Caco-2 (cell line): ENCODE data around the gene AGRN. TPM values are rescaled to one million over a fixed set of nuclear protein-coding genes. Genes with fewer than 3 reads are reported as not detected.

Source experiments
- BruUV-seq: library from RNA; stranded (reverse); fragments of 400-500 nt; replicated peaks from 2 replicates; lab custom pipeline; 2021; lab: Mats Ljungman, UMichigan
- CTCF ChIA-PET: fragments of 300-600 bp; sonication (Branson Sonifier 250); formaldehyde crosslinking; loops from one replicate; lab custom pipeline; 2022; ENCODE audit warnings: antibody characterized with exemption; lab: Charles Lee
- POLR2A ChIA-PET: fragments of 300-600 bp; sonication (Branson Sonifier 250); formaldehyde crosslinking; loops from one replicate; lab custom pipeline; 2022; ENCODE audit warnings: antibody characterized with exemption; lab: Charles Lee
- DNase-seq, 2 experiments: peaks; one replicate each; pipeline versions ENCODE4 v3.0.0 to v3.0.0-alpha.2; 2020 to 2022
- H3K27me3 ChIP-seq: replicated peaks from 2 replicates; pipeline ENCODE4 v1.6.0; 2011; ENCODE audit warnings: low read length; ENCODE audit not compliant: control insufficient read depth, insufficient read depth
- H3K36me3 ChIP-seq: 2 replicates; pipeline ENCODE4 v1.5.1; 2011; ENCODE audit warnings: low read length; ENCODE audit not compliant: control insufficient read depth, insufficient read depth
- H3K4me1 ChIP-seq: fragments of 250-450 bp; sonication (Bioruptor Pico); 2 replicates; pipeline ENCODE4 v1.5.1; 2020; ENCODE audit warnings: mild to moderate bottlenecking
- H3K4me3 ChIP-seq: 2 replicates; pipeline ENCODE4 v1.5.1; 2011; ENCODE audit warnings: low read depth, mild to moderate bottlenecking, control low read depth, low read length
- H3K9me3 ChIP-seq: fragments of 250-450 bp; sonication (Bioruptor Pico); 2 replicates; pipeline ENCODE4 v1.5.1; 2020; ENCODE audit warnings: mild to moderate bottlenecking, moderate library complexity
- H3K27ac Mint-ChIP-seq: one replicate; pipeline ENCODE4 v1.8.0; 2022; ENCODE audit warnings: mixed read lengths; ENCODE audit not compliant: unreplicated experiment
- H3K27me3 Mint-ChIP-seq: one replicate; pipeline ENCODE4 v1.8.0; 2022; ENCODE audit warnings: mixed read lengths; ENCODE audit not compliant: insufficient read depth, unreplicated experiment
- H3K36me3 Mint-ChIP-seq: one replicate; pipeline ENCODE4 v1.8.0; 2022; ENCODE audit warnings: mild to moderate bottlenecking, mixed read lengths; ENCODE audit not compliant: insufficient read depth, unreplicated experiment
- H3K4me1 Mint-ChIP-seq: one replicate; pipeline ENCODE4 v1.8.0; 2022; ENCODE audit warnings: low read depth, mixed read lengths; ENCODE audit not compliant: unreplicated experiment
- H3K4me3 Mint-ChIP-seq: one replicate; pipeline ENCODE4 v1.8.0; 2022; ENCODE audit warnings: mild to moderate bottlenecking, moderate library complexity, mixed read lengths; ENCODE audit not compliant: unreplicated experiment
- H3K9me3 Mint-ChIP-seq: one replicate; pipeline ENCODE4 v1.8.0; 2022; ENCODE audit warnings: mixed read lengths; ENCODE audit not compliant: unreplicated experiment
- intact Hi-C: fragments of 100-400 bp; cut with micrococcal nuclease; formaldehyde crosslinking; loops from one replicate; pipeline ENCODE4 v1.10.0; 2022; ENCODE audit not compliant: unreplicated experiment
- total RNA-seq: library from RNA; stranded (reverse); gene quantifications from 2 replicates; pipeline ENCODE4 v1.2.3, GENCODE V29; 2022
- TF ChIP-seq, protein P1 (sequence below), 2 experiments: fragments of 200-600 bp in 1 of 2; IDR thresholded peaks; 1 replicate in 1 of 2; 2 replicates in 1 of 2; pipeline versions ENCODE4 v1.5.1 to v1.8.0; 2011 to 2022; ENCODE audit warnings: antibody characterized with exemption in 1 of 2, control low read depth in 1 of 2, inconsistent platforms in 1 of 2, low read depth in 1 of 2, low read length in 1 of 2, mild to moderate bottlenecking in 1 of 2, moderate library complexity in 1 of 2; ENCODE audit not compliant: insufficient read depth in 1 of 2, severe bottlenecking in 1 of 2, unreplicated experiment in 1 of 2

AGRN gene
- total RNA-seq, 1 experiment from 2014 or later, result 176 TPM

DNA sequence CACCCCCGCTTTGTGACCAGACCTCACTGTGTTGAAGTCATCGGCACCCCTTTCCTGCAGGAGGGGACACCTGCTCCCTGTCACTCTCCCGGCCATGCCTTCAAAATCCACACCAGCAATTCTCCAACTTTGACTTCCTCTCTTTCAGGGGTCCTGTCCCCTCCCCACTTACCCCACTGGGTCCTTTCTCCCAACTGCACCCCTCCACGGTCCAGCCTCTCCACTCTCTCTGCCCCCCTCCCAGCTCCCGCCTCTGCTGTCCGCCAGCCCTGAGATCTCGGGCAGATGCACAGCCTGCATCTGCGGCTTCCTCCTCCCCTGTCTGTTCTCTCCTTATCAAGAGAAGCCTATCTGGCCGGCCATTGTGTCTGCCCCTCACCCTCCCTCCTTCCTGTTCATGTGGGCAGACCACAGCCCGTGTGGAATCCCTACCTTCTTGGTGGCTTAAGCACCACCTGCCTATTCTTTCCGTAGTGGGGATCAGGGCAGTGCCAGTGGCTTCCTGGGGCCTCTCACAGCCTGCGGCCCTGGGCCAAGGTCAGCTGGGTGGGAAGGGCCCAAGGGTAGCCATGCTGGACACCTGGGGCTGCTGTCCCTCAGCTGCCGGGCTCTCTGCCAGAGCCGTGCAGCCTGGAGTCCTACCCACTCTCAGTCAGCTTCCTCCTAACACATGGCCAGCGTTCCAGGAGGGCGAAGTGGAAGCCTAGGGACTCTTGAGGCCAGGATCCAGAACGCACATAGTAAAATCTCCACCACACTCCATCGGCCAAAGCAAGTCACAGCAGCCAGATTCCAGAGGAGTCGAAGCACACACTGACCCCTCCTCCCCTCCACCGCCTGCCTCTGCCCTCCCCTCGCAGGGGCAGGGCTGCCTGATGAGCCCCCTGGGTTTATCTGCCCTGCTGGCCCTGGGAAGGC is 14.9 kb upstream of the AGRN start:
- Mint-ChIP-seq H3K36me3 (peaks cover 61% of the 10 kb centered on the region), H3K27me3 (no peaks in the 10 kb centered on the region), H3K4me1 (peaks cover 21% of the 10 kb centered on the region), H3K4me3 (peak overlapping the region; percentile 14), H3K27ac (peak overlapping the region; percentile 90), H3K9me3 (no peaks in the 10 kb centered on the region)
- H3K36me3 ChIP-seq, result no peaks in the 10 kb centered on the region
- no TSS peak for BruUV-seq
- peaks cover 47% of the 10 kb centered on the region for H3K4me1 ChIP-seq
- H3K4me3 ChIP-seq, result no peak overlapping the region
- CTCF ChIA-PET, result no interaction called here
- intact Hi-C loops, result no loop called here
- DNase-seq, result peak in 1 of 2 experiments; percentile 35
- POLR2A ChIA-PET, result no interaction called here
- TF ChIP-seq, protein P1, sequence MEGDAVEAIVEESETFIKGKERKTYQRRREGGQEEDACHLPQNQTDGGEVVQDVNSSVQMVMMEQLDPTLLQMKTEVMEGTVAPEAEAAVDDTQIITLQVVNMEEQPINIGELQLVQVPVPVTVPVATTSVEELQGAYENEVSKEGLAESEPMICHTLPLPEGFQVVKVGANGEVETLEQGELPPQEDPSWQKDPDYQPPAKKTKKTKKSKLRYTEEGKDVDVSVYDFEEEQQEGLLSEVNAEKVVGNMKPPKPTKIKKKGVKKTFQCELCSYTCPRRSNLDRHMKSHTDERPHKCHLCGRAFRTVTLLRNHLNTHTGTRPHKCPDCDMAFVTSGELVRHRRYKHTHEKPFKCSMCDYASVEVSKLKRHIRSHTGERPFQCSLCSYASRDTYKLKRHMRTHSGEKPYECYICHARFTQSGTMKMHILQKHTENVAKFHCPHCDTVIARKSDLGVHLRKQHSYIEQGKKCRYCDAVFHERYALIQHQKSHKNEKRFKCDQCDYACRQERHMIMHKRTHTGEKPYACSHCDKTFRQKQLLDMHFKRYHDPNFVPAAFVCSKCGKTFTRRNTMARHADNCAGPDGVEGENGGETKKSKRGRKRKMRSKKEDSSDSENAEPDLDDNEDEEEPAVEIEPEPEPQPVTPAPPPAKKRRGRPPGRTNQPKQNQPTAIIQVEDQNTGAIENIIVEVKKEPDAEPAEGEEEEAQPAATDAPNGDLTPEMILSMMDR (IDR thresholded peaks at IDR 0.05; ENCODE audit: insufficient read depth in 1 of 2, low read depth in 1 of 2, low read length in 1 of 2, severe bottlenecking in 1 of 2, unreplicated experiment in 1 of 2), result no peak
- no peaks in the 10 kb centered on the region for H3K9me3 ChIP-seq
- H3K27me3 ChIP-seq, result no peaks in the 10 kb centered on the region

DNA sequence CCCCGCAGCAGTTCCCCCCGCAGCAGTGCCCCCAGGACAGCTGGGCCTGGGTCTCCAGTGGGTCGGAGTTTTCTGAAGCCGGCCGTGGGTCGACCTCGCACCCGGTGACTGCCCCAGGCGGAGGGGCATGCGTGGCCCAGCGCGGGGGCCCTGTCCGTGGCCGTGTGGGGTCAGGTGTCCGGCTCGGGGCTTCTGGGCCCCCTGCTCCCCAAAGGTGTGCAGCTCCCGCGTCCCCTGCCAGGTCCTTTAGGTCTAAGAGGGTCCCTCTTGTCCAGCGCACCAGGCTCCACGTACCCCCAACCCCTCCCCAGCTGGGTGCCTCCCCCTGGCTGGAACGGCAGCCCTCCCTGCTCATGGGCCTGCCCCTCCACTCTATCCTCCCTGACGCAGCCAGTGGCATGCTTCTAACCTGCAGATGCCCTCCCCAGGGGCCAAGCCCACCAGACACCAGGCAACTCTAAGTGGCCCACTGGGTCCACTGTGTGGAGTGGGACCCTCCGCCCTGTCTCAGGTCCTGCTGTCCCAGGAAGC is 14.1 kb upstream of the AGRN start:
- peak overlapping the region; percentile 99 for H3K27ac Mint-ChIP-seq
- Histone ChIP-seq H3K4me1 (peaks cover 47% of the 10 kb centered on the region), H3K9me3 (no peaks in the 10 kb centered on the region), H3K4me3 (peak overlapping the region; percentile 26), H3K27me3 (no peaks in the 10 kb centered on the region), H3K36me3 (no peaks in the 10 kb centered on the region)
- no peaks in the 10 kb centered on the region for H3K9me3 Mint-ChIP-seq
- BruUV-seq, result TSS peak; percentile 30
- ChIA-PET CTCF (interaction anchor here (1.0 to 1.8 kb wide), 4 partner anchors 14 to 53 kb away, joined by 3 to 10 read pairs (median 5); partner anchors contain the start of gene AGRN), POLR2A (interaction anchor here (0.5 to 1.3 kb wide), 4 partner anchors 13 to 30 kb away, joined by 3 to 7 read pairs (median 3); no protein-coding TSS in a partner anchor)
- no peaks in the 10 kb centered on the region for H3K27me3 Mint-ChIP-seq
- TF ChIP-seq, protein P1 (IDR thresholded peaks at IDR 0.05; ENCODE audit: insufficient read depth in 1 of 2, low read depth in 1 of 2, low read length in 1 of 2, severe bottlenecking in 1 of 2, unreplicated experiment in 1 of 2), result no peak
- intact Hi-C loops, result no loop called here
- H3K36me3 Mint-ChIP-seq, result peaks cover 53% of the 10 kb centered on the region
- DNase-seq, result peak in 1 of 2 experiments; percentile 17
- peaks cover 21% of the 10 kb centered on the region for H3K4me1 Mint-ChIP-seq
- peak overlapping the region; percentile 61 for H3K4me3 Mint-ChIP-seq
